Activated naive CD4-positive, alpha-beta T cell treated with anti-CD3 and anti-CD28 coated beads, Interleukin-2, amount 50 U/mL, for 16 hours (primary cell): ENCODE results near the gene FOXI3.
A peak's percentile ranks its signal among the peaks of the same experiment; 100 is the strongest.

Source experiments
- DNase-seq: peaks from one replicate; pipeline ENCODE4 v3.0.0-alpha.2; 2020

FOXI3 gene

DNA sequence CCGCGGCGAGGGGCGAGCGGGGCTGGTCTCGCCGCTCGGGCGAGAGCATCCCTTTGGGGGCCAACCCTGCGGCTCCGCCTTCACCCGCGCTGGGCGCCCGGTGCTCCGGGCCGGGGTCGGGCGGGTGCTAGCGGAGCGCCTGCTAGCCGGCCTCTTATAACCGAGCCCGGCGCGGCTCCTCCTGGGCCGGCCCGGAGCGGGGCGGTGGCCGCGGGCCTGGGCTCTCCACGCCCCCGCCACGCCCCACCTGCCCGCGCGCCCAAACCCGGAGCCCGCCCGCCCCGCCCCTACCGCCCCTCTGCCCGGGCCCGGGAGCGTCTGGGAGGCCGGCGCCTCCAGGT lies at the start of gene FOXI3:
FOXI3 (minus strand) TSS at position 129 of the 341 bp plus-strand sequence. CDS start 158 bp downstream, outside the sequence.
- DNase-seq, result peak; percentile 12

DNA sequence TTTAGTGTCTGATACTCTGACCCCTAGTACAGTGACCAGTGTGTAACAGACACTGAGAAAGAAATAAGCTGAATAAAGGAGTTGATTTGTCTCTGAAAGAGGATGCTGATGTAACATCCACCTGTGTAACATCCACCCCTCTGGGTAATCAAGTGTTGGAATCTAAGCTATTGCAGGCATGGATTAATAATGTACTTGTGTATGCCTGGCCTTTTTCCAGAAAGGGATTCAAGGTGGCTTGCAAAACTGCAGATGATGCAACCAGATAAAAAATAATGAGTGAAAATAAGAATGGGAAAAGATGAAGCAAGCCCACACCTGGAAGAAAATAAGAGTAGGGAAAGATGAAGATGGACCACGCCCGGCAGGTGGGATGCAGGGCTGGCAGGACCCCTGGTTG lies 48.2 kb upstream of the FOXI3 start:
- no peak for DNase-seq

DNA sequence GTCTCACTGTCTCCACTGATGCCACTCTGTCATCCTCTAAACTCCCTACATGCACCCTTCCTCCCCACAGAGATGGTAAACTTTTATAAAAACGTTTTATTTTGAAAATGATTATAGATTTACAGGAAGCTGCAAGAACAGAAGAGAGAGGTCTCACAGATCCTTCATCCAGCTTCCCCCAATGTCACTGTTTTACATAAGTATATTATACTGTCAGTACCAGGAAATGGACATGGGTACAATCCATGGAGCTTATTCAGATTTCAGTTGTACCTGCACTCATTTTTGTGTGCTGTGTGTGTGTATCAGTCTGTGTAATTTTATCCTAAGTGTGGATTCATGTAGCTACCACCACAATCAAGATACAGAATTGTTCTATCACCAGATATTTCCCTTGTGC lies 46.7 kb upstream of the FOXI3 start:
- DNase-seq, result no peak

DNA sequence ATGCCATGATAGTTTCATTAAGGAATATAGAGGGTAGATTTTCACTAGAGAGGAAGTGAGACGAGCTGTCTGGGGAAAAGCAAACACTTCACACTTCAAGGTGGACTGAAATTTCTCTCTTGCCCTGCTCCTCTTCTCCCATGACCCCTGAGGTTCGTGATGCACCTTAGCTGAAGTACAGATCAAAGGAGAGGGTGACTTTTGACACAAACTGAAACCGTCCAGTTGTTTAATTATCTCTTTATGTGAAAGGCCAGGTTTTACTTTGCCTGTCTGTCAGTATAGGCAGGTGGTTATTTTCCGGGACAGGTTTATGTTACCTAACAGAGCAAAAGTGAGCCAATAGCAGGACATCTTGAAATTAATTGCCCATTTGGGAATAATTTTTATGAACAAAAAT lies 41.0 kb upstream of the FOXI3 start:
- no peak for DNase-seq

DNA sequence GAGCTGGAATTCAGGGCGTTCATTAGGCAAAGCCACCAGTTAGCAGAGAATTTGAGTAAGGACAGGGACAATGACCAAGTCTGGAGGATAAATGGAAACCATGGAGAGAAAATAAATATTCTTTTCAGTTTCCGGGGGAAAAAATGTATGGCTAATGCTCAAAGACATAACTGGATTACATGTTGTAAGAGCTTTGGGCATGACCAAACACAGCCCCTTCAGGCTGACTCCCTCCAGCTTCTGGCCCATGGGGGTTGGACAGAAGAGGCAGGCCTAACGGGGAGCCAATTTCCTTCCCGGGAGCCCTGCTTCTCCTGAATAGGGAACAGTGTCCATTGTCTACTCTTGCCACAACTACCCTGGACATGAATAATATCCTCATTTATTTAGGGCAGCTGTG lies 39.5 kb upstream of the FOXI3 start:
- DNase-seq, result no peak

DNA sequence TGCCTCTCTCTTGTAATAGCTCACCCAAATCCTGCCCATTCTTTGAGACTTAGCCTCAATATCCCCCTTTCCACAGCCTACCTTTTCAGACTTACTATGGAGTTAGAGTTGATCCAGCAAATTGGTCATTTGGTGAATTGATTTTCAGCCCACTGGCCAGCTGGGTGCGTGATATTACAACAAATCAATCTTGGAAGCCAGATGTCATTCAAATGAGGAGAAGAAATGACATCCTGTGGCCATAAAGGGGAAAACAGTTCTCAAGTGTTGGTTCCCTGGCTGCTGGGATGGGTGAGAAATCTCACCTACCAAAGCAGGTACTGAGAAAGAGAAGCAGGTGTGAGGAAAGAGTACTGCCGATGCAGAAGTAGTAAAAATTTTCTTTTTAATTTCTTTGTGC lies 36.7 kb upstream of the FOXI3 start:
- DNase-seq, result no peak

DNA sequence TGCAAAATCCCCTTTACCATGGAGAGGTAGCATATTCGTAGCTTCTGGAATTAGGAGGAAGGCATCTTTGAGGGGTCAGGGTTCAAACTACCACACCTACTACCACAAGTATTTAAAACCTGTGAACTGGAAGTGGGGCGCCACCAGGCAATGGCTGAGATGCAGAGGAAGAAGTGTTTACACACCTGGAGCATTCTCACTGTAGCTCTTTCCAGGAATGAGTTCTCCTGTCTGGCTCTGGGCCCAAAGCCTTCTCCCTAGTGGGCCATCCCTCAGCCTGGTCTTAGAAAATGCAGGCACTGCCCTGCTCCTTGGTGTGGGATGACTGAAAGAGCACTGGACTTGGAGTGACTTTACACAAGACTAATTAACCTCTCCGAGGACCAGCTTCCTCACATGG lies 30.7 kb upstream of the FOXI3 start:
- DNase-seq, result no peak

DNA sequence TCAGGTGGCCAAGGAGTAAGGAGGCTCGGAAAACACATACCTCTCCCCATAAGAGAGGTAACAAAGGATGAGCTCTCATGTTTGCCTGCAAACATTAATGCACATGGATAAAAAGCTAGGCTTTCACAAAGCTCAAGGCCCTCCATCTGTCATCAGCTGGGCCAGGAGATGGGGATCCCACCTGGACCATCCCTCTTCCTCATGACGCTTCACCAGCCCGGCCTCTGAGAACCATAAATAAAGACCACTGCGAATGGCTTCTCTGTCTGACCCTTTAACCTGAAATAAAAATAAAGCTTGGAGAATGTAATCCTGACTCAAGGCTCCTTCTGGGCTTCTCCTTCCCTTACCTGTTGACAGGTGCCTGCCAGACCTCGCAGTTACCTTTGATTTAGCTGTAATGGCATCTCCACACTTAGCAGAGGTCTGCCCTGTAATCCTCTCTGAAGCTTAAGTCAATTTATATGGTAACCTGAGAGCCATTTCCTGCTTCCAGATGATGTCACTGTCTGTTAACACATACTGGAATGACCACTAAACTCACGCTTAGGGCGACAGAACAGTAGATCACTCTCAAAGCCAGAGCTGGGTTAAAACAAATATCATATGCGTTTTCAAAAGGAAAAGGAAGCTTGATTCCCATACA lies 29.3 kb upstream of the FOXI3 start:
- no peak for DNase-seq

DNA sequence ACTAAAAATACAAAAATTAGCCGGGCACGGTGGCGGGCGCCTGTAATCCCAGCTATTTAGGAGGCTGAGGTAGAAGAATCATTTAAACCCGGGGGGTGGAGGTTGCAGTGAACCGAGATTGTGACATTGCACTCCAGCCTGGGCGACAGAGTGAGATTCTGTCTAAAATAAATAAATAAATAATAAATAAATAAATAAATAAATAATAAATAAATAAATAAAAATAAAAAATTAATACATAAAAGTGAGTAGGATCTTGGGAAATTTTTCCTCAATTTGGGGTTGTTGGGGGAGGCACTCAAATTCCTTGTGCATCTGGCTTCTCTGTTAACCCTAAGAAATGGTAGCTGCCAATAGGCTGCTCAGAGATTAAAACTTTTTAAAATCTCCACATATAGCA lies 20.3 kb upstream of the FOXI3 start:
- DNase-seq, result no peak

DNA sequence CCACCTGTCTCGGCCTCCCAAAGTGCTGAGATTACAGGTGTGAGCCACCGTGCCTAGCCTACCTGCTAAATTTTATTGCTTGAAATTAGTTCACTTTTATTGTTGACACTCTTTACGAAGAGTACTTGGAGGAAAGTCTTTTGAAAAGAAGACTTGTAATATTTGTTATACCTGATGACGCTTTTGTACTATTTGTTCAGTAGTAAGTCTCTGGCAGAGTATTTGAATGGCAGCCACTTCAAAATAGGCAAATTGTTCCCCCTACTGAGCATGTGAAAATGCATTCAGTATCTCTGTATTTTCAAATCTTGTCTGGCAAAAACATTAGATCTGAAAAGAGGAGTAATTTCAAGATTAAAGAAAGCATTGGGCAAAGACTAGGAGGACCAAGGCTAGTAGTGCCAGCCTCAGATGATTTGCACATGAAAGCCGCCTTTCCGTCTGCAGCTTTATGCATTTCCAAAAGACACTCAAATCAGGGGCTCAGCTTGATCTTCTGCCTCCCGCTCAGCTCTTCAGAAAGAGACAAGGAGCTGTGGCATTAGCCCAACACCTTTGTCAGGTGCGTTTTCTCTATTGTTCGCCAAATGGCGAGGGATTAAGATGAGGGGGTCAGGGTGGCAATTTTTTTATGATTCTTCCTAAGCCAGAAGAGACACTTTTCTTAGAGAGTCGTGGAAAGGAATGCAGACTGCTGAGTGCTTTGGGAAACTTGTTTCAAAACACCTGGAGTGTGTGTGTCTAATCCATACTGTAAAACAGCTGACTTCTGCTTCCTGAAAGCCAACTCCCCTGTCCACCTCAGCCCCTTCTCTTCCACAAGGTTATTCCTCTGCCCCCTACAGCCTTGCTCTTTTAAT lies 18.8 kb upstream of the FOXI3 start:
- DNase-seq, result no peak

DNA sequence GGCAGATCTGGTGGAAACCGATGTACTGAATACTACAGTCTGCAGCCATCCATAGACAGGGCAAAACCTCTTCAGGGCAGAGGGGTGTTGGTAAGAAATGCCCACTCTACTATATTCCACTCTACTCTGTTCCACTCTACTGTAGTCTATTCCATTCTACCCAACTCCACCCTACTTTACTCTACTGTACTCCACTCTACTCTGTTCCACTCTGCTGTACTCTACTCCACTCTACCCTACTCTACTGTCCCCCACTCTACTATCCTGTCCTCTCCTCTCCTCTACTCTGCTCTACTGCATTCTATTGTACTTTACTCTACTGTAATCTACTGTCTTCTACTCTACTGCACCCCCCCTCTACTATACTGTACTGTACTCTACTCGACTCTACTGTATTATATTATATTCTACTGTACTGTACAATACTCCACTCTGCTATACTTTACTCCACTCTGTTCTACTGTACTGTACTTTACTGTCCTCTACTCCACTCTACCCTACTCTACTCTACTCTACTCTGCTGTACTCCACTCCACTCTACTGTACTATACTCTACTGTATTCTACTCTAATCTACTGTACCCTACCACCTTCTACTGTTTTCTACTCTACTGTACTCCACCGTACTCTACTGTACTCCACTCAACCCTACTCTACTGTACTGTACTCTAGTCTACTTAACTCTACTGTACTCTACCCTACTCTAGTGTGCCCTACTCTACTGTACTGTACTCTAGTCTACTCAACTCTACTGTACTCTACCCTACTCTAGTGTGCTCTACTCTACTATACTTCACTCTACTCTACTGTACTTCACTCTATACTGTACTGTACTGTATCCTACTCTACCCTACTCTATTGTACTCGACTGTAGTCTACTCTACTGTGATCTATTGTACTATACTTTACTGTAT lies 17.0 kb upstream of the FOXI3 start:
- DNase-seq, result no peak

DNA sequence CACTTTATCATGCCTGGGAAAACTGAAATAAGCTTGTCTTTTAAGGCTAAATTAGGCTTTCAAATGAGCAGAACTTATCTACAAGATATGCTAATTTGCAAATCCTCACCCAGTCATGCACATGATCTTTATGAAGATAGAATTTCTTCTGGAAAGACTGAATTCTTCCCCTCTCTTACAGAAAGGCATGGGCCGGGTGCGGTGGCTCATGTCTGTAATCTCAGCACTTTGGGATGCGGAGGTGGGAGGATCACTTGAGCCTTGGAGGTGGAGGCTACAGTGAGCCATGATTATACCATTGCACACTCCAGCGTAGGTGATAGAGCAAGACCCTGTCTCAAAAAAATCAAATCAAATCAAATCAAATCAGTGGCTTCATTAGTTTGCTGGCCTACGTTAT lies 11.7 kb upstream of the FOXI3 start:
- no peak for DNase-seq

DNA sequence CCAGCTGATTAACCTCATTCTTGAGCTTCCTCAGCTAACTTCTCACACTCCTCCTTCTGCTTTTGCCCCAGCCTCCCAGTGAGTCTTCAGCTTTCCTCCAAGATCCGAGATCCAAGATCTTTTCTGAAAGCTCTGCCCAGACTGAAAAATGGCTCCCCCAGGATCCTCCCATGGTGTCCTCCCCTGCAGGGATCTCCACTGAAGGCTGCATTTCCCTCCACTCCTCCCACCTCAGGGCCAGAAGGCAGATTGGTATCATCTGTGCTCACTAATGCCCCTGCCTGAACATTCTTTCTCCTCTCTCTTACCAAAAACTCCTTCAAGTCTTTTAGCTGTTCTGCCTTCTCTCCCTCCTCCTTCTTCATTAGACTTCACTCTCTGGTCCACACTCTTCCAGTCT lies 6.1 kb upstream of the FOXI3 start:
- DNase-seq, result no peak

DNA sequence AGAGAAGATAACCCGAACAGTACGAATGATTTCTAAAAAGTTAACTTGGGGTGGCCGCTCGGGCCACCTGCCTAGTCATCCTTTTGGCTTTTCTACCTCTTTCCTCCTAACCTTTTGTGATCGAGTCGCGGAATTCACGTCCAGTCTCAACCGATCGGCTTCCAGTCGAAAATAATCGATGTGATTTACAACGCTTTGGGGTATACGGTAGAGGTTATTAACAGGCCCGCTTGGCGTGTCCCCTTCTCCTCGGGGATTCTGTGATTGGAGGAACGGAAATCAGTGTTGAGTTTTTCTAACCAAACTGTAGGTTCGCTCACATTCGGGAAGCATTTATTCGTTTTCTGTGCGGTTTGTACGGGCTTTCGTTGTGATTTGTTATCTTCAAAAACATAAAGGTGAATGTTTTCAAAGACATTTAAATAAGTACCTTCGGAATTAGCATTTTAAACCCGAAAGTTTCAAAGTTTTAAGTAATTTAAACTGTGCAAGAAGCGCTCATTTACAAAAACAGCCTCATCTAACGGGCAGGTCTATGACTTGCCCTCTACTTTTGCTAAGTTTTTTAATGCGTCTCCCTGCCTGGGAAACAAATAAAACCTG lies 588 bp upstream of the FOXI3 start:
- no peak for DNase-seq

DNA sequence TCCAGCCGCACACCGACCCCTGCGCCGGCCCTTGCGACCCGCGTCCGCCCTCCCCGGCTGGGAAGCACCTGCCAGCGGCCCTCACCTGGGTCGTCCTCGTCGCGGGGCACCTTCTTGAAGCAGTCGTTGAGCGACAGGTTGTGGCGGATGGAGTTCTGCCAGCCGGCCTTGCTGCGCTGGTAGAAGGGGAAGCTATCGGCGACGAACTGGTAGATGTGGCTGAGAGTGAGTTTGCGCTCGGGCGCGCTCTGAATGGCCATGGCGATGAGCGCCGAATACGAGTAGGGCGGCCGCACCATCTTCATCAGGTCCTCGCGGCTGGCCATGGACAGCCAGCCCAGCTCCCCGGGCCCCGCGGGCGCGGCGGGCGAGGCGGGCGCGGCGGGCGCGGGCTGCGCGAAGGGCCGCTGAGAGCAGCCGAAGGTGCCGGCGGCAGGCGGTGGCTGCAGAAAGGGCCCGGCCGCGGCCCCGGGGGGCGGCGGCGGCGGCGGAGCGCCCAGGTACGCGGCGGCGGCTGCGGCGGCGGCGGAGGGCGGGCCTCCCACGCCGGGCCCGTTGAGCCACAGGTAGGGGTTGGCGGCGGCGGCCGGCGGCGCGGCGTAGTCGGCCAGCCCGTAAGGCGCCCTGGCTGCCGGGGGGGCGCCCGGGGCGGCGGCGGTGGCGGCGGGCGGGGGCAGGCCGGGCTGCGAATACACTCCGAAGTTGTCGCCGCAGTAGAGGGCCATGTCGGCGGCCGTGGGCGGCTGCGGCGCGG lies 505 bp downstream of the FOXI3 start:
- peak; percentile 22 for DNase-seq

DNA sequence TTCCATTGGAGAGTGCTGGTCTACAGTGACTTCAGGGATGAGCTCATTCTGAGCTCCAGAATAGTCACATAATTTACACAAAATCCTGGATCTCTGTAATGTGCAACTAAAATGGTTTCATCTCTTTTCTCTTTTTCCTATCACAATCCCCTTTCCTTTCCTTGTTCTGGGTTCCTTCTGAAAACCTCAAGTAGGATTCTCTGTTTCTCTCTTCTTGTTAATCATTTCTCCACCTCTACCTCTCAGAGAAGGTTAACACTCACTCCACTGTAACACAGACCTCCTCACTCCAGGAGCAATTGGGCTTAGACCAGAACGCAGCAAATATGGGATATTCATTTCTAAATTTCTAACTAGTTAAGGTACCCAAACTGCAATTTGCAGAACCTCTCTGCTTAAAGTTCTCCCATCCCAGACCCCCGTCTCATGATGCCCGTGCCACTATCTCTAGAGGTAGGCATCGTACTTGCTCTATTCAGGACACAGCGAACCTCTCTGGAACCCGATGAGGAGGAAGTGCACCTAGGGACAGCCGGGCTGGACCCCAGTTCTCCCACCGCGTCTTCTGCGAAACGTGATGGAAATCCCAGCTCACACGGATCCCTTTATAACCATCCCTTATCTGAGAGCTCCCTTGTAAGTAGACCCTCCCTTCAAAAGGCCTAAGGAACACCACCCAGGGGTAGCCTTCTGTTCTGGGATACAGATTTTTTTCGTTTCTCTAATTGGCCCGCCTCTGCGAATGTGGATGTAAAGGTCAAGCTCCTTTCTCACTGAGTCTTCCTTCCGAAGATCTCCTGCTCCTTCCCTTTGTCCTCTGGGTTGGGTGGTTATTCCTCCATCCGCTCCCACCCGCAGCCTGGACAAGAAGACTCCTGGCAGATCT lies 1.3 kb downstream of the FOXI3 start:
- no peak for DNase-seq

DNA sequence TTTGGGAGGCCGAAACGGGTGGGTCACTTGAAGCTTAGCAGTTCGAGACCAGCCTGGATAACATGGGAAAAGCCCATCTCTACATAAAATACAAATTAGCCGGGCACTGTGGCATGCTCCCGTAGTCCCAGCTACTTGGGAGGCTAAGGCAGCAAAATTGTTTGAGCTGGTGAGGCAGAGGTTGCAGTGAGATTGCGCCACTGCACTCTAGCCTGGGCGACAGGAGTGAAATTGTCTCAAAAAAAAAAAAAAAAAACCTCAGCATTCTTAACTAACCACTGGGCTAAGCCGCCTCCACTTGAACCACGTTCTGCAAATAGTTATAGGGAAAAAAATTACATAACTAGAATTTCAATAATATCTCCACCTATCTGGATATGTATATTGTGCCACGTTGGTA lies 2.3 kb downstream of the FOXI3 start:
- no peak for DNase-seq

DNA sequence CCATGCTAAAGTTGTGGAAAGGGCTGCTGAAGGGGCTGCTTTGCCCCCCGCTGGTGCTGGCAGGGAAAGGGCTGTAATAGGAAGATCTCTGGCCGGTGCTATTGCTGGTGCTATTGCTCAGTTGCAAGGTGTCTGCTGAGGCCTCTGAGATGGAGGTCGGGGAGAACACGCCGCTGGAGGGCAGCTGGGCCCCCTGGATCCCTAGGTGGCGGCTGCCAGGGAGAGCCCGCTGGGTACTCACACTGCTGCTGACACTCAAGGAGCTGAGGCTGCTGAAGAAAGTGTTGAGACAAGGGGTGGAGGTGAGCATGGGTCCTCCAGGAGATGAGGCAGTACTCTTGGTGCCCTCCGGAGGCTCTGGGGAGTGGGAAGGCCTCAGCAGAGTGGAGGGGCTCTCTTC lies 4.2 kb downstream of the FOXI3 start:
- DNase-seq, result no peak

DNA sequence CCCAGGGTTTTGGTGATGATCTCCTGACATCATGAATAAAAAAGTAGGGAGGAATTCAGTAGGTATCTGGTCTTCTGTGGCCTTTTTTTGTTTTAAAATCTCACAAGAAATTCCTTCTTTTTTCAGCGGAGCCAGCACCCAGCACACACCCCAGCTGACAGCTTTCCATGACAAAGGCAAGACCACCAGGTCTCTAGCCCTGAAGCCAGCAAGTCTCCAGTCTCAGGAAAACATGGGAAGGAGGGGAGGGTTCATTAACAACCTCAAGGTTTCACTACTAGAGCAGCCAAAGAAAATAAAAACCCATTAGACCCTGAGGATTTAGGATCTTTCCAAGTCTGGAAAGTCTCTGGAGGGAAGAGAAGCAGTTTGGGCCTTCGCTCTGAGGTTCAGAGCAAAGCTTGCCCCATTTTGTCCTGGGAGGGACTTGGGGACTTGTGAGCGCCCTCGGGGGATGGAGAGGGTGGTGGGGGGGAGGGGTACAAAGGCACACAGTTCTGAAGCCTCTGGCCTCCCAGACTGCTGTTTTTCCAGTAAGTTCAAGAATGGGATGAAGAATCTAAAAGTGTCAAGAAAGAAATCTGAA lies 9.0 kb downstream of the FOXI3 start:
- DNase-seq, result no peak

DNA sequence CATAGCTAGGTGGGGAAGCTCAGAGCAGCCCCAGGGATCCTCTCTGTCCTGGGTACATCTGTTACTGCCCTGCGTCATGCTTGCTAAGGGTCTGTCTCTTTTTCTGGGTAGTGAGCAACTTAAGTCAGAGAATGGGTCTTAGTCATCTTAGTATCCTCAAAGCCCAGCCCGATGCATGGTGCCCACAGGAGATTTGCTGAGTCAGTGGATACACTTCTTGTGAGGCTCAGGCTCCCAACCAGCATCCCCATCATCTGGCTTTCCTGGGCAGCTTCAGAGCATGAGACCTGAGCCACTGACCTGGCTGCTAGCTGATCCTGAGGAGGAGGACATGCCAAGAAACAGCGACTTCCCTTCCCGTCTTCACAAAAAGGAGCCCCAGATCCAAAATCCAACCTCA lies 10.0 kb downstream of the FOXI3 start:
- no peak for DNase-seq

DNA sequence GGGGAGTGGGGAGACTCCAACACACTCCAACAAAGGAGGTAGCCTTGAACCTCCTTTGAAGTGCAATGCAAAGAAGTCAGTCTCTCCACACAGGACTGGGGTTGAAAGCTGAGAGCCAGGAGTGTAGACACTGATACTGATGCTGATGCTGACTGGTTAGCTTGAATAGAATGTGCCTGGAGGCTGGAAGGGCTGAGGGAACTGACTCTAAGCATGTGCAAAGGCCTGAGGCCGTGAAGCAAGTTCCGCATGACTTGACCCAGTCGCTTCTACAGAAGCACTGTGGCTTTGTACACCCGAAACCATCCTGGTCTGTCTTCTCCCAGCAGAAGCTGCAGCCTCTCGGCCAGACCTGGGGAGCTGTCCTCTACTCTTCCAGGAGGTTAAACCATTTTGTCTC lies 10.4 kb downstream of the FOXI3 start:
- DNase-seq, result no peak
